ENCODE results near the gene AVPI1. TPM values are rescaled to one million over a fixed set of nuclear protein-coding genes. Genes with fewer than 3 reads are reported as not detected.
A peak's percentile ranks its signal among the peaks of the same experiment; 100 is the strongest.
"Not testable (repeated sequence)": the region's sequence is repeated elsewhere in the genome, so short reads cannot be mapped to it uniquely, and the experiment has no call there.

AVPI1 gene
- total and polyA plus RNA-seq, 2 donors from 2014 or later, result 10.7 to 15.5 TPM

DNA sequence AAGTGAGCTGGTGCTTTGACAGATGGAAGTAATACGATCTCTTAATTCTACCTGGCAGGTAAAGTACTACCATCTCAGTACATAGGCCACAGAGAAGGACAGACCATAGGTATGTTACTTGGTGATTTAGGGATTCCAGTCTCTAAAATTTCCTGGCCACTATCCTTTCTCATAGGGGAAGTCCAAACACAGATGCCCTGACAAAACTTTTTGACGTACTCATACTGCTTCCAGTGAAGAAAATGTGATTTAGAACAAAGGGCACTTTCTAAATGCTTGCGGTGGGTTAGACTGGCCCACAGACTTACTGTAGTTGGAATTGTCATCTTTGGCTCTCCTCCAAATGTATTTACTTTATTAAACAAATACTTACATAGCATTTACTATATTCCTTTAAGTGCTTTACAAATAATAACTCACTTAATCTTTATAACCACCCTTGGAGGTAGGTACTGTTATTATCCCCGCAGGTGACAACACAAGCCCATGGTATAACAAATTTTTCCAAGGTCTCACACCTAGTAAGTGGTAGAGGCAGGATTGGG lies 43.5 kb downstream of the AVPI1 start:
- Histone ChIP-seq H3K36me3 (ENCODE audit: control insufficient read depth in 2 of 3, insufficient read depth in 3 of 3, low read length in 3 of 3) (peaks cover 0 to 7% (median 5%) of the 10 kb centered on the region in 3 donors), H3K9ac (ENCODE audit: low read length in 3 of 3) (no peak overlapping the region), H3K27me3 (ENCODE audit: control insufficient read depth, insufficient read depth, low read length) (no peaks in the 10 kb centered on the region), H3K4me3 (ENCODE audit: low read length in 3 of 3) (no peak overlapping the region), H3K4me1 (ENCODE audit: control insufficient read depth in 2 of 3, insufficient read depth in 2 of 3, low read depth in 1 of 3, low read length in 3 of 3) (peaks cover 0 to 7% (median 4%) of the 10 kb centered on the region in 3 donors), H3K9me3 (ENCODE audit: control insufficient read depth in 2 of 3, insufficient read depth in 1 of 3, low read length in 3 of 3) (no peaks in the 10 kb centered on the region), H3K27ac (ENCODE audit: low read depth in 2 of 2, low read length in 2 of 2) (no peak overlapping the region)
- intact Hi-C loops (cut with DNase I), result no loop called here
- DNase-seq (no peak), FAIRE-seq (no peak)
- TF ChIP-seq, protein P1, sequence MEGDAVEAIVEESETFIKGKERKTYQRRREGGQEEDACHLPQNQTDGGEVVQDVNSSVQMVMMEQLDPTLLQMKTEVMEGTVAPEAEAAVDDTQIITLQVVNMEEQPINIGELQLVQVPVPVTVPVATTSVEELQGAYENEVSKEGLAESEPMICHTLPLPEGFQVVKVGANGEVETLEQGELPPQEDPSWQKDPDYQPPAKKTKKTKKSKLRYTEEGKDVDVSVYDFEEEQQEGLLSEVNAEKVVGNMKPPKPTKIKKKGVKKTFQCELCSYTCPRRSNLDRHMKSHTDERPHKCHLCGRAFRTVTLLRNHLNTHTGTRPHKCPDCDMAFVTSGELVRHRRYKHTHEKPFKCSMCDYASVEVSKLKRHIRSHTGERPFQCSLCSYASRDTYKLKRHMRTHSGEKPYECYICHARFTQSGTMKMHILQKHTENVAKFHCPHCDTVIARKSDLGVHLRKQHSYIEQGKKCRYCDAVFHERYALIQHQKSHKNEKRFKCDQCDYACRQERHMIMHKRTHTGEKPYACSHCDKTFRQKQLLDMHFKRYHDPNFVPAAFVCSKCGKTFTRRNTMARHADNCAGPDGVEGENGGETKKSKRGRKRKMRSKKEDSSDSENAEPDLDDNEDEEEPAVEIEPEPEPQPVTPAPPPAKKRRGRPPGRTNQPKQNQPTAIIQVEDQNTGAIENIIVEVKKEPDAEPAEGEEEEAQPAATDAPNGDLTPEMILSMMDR (IDR thresholded peaks at IDR 0.05; ENCODE audit: borderline replicate concordance, extremely low read depth, insufficient read depth), result no peak

DNA sequence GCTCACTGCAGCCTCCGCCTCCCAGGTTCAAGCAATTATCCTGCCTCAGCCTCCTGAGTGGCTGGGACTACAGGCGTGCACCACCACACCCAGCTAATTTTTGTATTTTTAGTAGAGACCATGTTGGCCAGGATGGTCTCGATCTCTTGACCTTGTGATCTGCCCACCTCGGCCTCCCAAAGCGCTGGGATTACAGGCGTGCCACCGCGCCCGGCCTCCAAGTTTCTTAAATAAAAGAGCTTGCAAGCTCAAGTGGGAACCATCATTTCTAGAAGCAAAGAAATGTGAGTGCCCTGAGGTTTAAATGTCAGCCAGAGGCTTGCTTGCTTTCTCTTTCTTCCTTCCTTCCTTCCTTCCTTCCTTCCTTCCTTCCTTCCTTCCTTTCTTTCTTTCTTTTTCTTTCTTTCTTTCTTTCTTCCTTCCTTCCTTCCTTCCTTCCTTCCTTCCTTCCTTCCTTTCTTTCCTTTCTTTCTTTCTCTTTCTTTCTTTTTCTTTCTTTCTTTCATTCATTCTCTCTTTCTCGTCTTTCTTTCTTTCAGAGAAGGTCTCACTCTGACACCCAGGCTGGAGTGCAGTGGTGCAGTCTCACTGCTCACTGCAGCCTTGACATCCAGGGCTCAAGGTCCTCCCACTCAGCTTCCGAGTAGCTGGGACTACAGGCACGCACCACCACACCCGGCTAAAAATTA lies 44.4 kb downstream of the AVPI1 start:
- FAIRE-seq; intact Hi-C loops (cut with DNase I); H3K4me3 ChIP-seq (ENCODE audit: low read length in 3 of 3); DNase-seq; H3K9me3 ChIP-seq (ENCODE audit: control insufficient read depth in 2 of 3, insufficient read depth in 1 of 3, low read length in 3 of 3); H3K27me3 ChIP-seq (ENCODE audit: control insufficient read depth, insufficient read depth, low read length); H3K4me1 ChIP-seq (ENCODE audit: control insufficient read depth in 2 of 3, insufficient read depth in 2 of 3, low read depth in 1 of 3, low read length in 3 of 3); H3K27ac ChIP-seq (ENCODE audit: low read depth in 2 of 2, low read length in 2 of 2); H3K36me3 ChIP-seq (ENCODE audit: control insufficient read depth in 2 of 3, insufficient read depth in 3 of 3, low read length in 3 of 3); H3K9ac ChIP-seq (ENCODE audit: low read length in 3 of 3): not testable (repeated sequence)

GRCh38 chr10:97640868-97641811 lies 45.9 kb downstream of the AVPI1 start:
- intact Hi-C loops (cut with DNase I), result no loop called here
- Histone ChIP-seq H3K4me1 (ENCODE audit: control insufficient read depth in 2 of 3, insufficient read depth in 2 of 3, low read depth in 1 of 3, low read length in 3 of 3) (peaks cover 0 to 6% (median 2%) of the 10 kb centered on the region in 3 donors), H3K36me3 (ENCODE audit: control insufficient read depth in 2 of 3, insufficient read depth in 3 of 3, low read length in 3 of 3) (peaks cover 0 to 7% (median 5%) of the 10 kb centered on the region in 3 donors), H3K9me3 (ENCODE audit: control insufficient read depth in 2 of 3, insufficient read depth in 1 of 3, low read length in 3 of 3) (no peaks in the 10 kb centered on the region), H3K4me3 (ENCODE audit: low read length in 3 of 3) (peak overlapping the region; percentile 71 to 83 (median 81)), H3K9ac (ENCODE audit: low read length in 3 of 3) (peak overlapping the region; percentile 61 to 90 (median 86)), H3K27ac (ENCODE audit: low read depth in 2 of 2, low read length in 2 of 2) (peak overlapping the region; percentile 48 to 55), H3K27me3 (ENCODE audit: control insufficient read depth, insufficient read depth, low read length) (no peaks in the 10 kb centered on the region)
- FAIRE-seq (no peak), DNase-seq (peak; percentile 54 to 80 (median 58))
- TF ChIP-seq, protein P1 (IDR thresholded peaks at IDR 0.05; ENCODE audit: borderline replicate concordance, extremely low read depth, insufficient read depth), result no peak

All from kidney (tissue), 14 donors.